AG09319 (cell line): Measurements from ENCODE around the gene ADAM22.

Experiments used
- DNase-seq: peaks from one replicate; pipeline ENCODE4 v3.0.0-alpha.2; 2010; ENCODE audit warnings: low read depth; ENCODE audit errors: extremely low read depth
- CTCF ChIP-seq: IDR thresholded peaks from 2 replicates; pipeline ENCODE4 v1.5.1; 2011; ENCODE audit warnings: low read depth, mild to moderate bottlenecking, inconsistent platforms, low read length, moderate library complexity

The ADAM22 gene

DNA sequence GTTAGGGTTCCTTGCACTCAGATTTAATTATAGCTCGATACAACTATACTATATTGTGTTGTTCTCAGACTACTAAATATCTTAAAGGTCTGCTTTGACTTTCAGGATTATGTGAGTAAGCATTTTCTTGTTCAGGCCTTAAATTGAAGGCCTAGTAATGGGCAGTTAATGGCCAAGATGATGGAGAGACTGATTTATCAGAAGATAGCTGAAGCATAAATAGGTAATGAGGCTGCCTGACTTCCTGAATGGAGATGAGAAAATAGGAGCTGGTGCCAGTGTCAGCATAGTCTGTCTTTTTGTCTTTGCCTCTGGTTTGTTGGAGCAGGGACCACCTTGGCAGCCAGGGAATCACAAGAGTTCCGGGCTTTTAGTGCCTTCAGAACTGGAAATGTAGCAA, 32.2 kb downstream of the ADAM22 start:
- DNase-seq, result no peak
- TF ChIP-seq CTCF, result no peak

DNA sequence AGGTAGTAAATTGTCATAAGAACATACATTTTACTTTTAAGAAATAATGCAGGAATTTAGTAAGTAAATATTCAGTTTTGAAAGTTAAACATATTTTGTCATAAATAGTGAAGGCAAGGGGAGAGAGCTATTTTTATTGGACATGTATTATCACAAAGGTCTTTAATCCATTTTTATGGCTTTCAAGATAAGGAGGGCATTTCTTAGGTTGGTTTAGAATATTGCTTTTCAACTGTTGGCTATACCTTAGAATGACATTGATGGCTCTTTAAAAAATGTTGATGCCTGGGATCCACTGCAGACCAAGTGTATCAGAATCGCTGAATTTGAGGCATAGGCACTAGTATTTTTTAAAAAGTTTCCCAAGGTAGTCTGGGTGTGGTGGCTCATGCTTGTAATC, 34.0 kb downstream of the ADAM22 start:
- no peak for TF ChIP-seq CTCF
- DNase-seq, result no peak

DNA sequence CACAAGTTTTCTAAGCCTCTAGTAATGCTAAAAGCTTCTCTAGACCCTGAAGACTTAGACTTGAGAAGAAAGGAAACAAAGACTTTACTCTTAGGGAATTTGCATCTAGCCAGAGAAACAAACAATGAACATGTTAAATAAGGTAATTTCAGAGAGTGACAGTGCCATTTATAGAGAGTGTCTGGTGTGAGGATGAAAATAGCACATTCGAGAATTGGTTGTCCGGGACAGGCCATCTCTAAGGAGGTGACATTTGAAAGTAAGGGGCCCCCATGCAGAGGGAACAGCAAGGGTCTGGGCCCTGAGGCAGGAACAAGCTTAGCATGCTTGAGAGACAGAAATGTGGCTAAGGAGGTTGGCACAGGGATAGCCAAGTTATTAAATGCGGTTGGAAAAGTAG, 48.1 kb downstream of the ADAM22 start:
- TF ChIP-seq CTCF, result no peak
- DNase-seq, result no peak

DNA sequence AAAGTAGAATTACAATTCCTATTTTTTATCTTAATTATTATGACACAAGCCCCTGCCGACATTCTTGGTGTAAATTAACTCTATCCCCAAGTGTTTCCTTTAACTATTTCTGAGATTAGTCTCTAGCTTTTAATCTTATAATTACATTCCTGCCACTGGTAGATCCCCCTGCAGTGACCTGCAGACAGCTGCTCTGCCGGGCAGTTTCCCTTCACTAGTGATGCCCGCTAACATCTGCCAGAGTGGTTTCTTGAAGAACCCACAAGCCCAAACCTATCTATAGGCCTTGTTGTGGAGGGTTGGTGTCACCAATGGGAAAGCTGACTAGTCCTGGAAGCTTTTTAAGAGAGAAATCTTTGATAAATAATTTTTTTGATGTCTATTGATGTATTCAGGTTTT, 50.0 kb downstream of the ADAM22 start:
- DNase-seq, result no peak
- no peak for TF ChIP-seq CTCF

DNA sequence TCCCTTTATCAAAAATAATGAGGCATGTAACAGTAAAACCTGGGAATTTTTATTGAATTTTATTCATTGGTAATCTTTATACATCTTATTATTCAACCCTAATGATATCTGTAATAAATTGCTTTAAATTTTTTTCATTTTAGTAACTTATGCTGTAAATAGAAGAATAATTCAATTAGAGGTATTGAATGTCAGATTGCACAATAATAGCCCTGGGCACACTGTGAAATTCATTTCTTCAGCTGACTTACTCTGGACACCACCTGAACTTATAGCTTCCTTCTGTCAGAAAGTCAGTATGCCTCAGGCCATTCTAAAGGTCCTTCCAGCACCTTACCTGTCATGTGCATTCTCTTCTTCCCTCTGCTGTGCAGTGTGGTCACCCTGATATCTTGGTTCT, 59.2 kb downstream of the ADAM22 start:
- TF ChIP-seq CTCF, result no peak

GRCh38 chr7:87999261-87999660, 65.2 kb downstream of the ADAM22 start:
- no peak for DNase-seq
- no peak for TF ChIP-seq CTCF

More for the DNA sequence above, 59.2 kb downstream of the ADAM22 start:
- DNase-seq, result no peak

- no peak for TF ChIP-seq CTCF
- no peak for DNase-seq
These were observed 67.9 kb downstream of the ADAM22 start for GRCh38 chr7:88001744-88002530.
